ENCODE results near the gene ALKBH4.
"Not testable (repeated sequence)": the region's sequence is repeated elsewhere in the genome, so short reads cannot be mapped to it uniquely, and the experiment has no call there.

Gene ALKBH4

GRCh38 chr7:102490529-102491075, 25.9 kb upstream of the ALKBH4 start:
- not testable (repeated sequence) for H3K9me3 Mint-ChIP-seq; H3K27me3 Mint-ChIP-seq; H3K27ac Mint-ChIP-seq; H3K4me1 Mint-ChIP-seq (ENCODE audit: low read depth); H3K36me3 Mint-ChIP-seq (ENCODE audit: low read depth); H3K4me3 Mint-ChIP-seq
- peak; percentile 67 for DNase-seq

- not testable (repeated sequence) for H3K27me3 Mint-ChIP-seq; H3K9me3 Mint-ChIP-seq; H3K27ac Mint-ChIP-seq; H3K4me1 Mint-ChIP-seq (ENCODE audit: low read depth); H3K4me3 Mint-ChIP-seq; DNase-seq; H3K36me3 Mint-ChIP-seq (ENCODE audit: low read depth)
These were observed 19.7 kb upstream of the ALKBH4 start for GRCh38 chr7:102484317-102484716.

GRCh38 chr7:102481962-102482361, 17.3 kb upstream of the ALKBH4 start:
- not testable (repeated sequence) for H3K27me3 Mint-ChIP-seq; H3K27ac Mint-ChIP-seq; H3K36me3 Mint-ChIP-seq (ENCODE audit: low read depth); H3K9me3 Mint-ChIP-seq; H3K4me1 Mint-ChIP-seq (ENCODE audit: low read depth); H3K4me3 Mint-ChIP-seq; DNase-seq

GRCh38 chr7:102479982-102480637, 15.4 kb upstream of the ALKBH4 start:
- DNase-seq, result peak; percentile 58
- H3K27me3 Mint-ChIP-seq; H3K27ac Mint-ChIP-seq; H3K36me3 Mint-ChIP-seq (ENCODE audit: low read depth); H3K9me3 Mint-ChIP-seq; H3K4me3 Mint-ChIP-seq; H3K4me1 Mint-ChIP-seq (ENCODE audit: low read depth): not testable (repeated sequence)

- not testable (repeated sequence) for H3K4me1 Mint-ChIP-seq (ENCODE audit: low read depth); H3K9me3 Mint-ChIP-seq; H3K4me3 Mint-ChIP-seq; DNase-seq; H3K36me3 Mint-ChIP-seq (ENCODE audit: low read depth); H3K27me3 Mint-ChIP-seq; H3K27ac Mint-ChIP-seq
These were observed 14.5 kb upstream of the ALKBH4 start for GRCh38 chr7:102479209-102479584.

- not testable (repeated sequence) for H3K4me1 Mint-ChIP-seq (ENCODE audit: low read depth); H3K36me3 Mint-ChIP-seq (ENCODE audit: low read depth); H3K27me3 Mint-ChIP-seq; H3K9me3 Mint-ChIP-seq
- Mint-ChIP-seq H3K27ac (peak within 1 kb of the TSS; percentile 94), H3K4me3 (peak within 1 kb of the TSS; percentile 93)
- DNase-seq, result peak; percentile 100
These were observed 13.9 kb upstream of the ALKBH4 start, which contains the start of gene POLR2J for GRCh38 chr7:102478314-102479208. POLR2J (minus strand) TSS chr7:102478922; CDS start chr7:102478860, 62 bp downstream.

GRCh38 chr7:102474736-102475435, 10.2 kb upstream of the ALKBH4 start:
- not testable (repeated sequence) for H3K4me3 Mint-ChIP-seq; H3K27me3 Mint-ChIP-seq; H3K27ac Mint-ChIP-seq; H3K9me3 Mint-ChIP-seq; H3K4me1 Mint-ChIP-seq (ENCODE audit: low read depth); DNase-seq
- H3K36me3 Mint-ChIP-seq (ENCODE audit: low read depth), result peaks cover 40% of the 10 kb centered on the region

- H3K36me3 Mint-ChIP-seq (ENCODE audit: low read depth), result peaks cover 44% of the 10 kb centered on the region
- H3K4me1 Mint-ChIP-seq (ENCODE audit: low read depth); H3K4me3 Mint-ChIP-seq; H3K27me3 Mint-ChIP-seq; H3K9me3 Mint-ChIP-seq; H3K27ac Mint-ChIP-seq; DNase-seq: not testable (repeated sequence)
These were observed 9.5 kb upstream of the ALKBH4 start for GRCh38 chr7:102474116-102474515.

GRCh38 chr7:102473271-102473991, 8.8 kb upstream of the ALKBH4 start:
- H3K9me3 Mint-ChIP-seq, result no peaks in the 10 kb centered on the region
- peaks cover 48% of the 10 kb centered on the region for H3K36me3 Mint-ChIP-seq (ENCODE audit: low read depth)
- H3K4me1 Mint-ChIP-seq (ENCODE audit: low read depth), result peaks cover 1% of the 10 kb centered on the region
- no peak overlapping the region for H3K4me3 Mint-ChIP-seq
- H3K27ac Mint-ChIP-seq, result peak overlapping the region; percentile 55
- no peaks in the 10 kb centered on the region for H3K27me3 Mint-ChIP-seq
- no peak for DNase-seq

- no peak for DNase-seq
- Mint-ChIP-seq H3K4me1 (ENCODE audit: low read depth) (peaks cover 1% of the 10 kb centered on the region), H3K27me3 (no peaks in the 10 kb centered on the region), H3K36me3 (ENCODE audit: low read depth) (peaks cover 56% of the 10 kb centered on the region), H3K4me3 (no peak overlapping the region), H3K27ac (peak overlapping the region; percentile 57), H3K9me3 (no peaks in the 10 kb centered on the region)
These were observed 7.7 kb upstream of the ALKBH4 start for GRCh38 chr7:102472126-102473041.

GRCh38 chr7:102471791-102472125, 7.1 kb upstream of the ALKBH4 start:
- peaks cover 61% of the 10 kb centered on the region for H3K36me3 Mint-ChIP-seq (ENCODE audit: low read depth)
- H3K4me1 Mint-ChIP-seq (ENCODE audit: low read depth), result peaks cover 7% of the 10 kb centered on the region
- H3K27ac Mint-ChIP-seq, result peak overlapping the region; percentile 57
- no peak overlapping the region for H3K4me3 Mint-ChIP-seq
- no peak for DNase-seq
- no peaks in the 10 kb centered on the region for H3K9me3 Mint-ChIP-seq
- H3K27me3 Mint-ChIP-seq, result no peaks in the 10 kb centered on the region

- DNase-seq, result no peak
- H3K4me1 Mint-ChIP-seq (ENCODE audit: low read depth), result peaks cover 20% of the 10 kb centered on the region
- peaks cover 64% of the 10 kb centered on the region for H3K36me3 Mint-ChIP-seq (ENCODE audit: low read depth)
- no peak overlapping the region for H3K4me3 Mint-ChIP-seq
- H3K9me3 Mint-ChIP-seq, result no peaks in the 10 kb centered on the region
- H3K27me3 Mint-ChIP-seq, result no peaks in the 10 kb centered on the region
- H3K27ac Mint-ChIP-seq, result peak overlapping the region; percentile 38
These were observed 5.5 kb upstream of the ALKBH4 start for GRCh38 chr7:102469972-102470825.

Data from activated T-cell treated with anti-CD3 and anti-CD28 coated beads, Interleukin-2, amount 50 U/mL, for 24 hours (primary cell).